BJ (cell line): ENCODE measurements around the gene RYR1. TPM values are rescaled to one million over a fixed set of nuclear protein-coding genes. Genes with fewer than 3 reads are reported as not detected.

Experiments used
- CTCF ChIA-PET: fragments of 350-600 bp; formaldehyde crosslinking; extraction: SDS; loops from one replicate; lab custom pipeline; 2021; ENCODE audit warnings: antibody characterized with exemption, inconsistent platforms; lab: Yijun Ruan, JAX
- POLR2A ChIA-PET: fragments of 300-600 bp; sonication (Branson Sonifier 250); formaldehyde crosslinking; extraction: SDS; loops from one replicate; lab custom pipeline; 2021; ENCODE audit warnings: antibody characterized with exemption; lab: Charles Lee
- DNase-seq: peaks from one replicate; pipeline ENCODE4 v3.0.0-alpha.2; 2011; ENCODE audit warnings: low read depth
- H3K27me3 ChIP-seq: 2 replicates; pipeline ENCODE4 v1.6.0; 2011; ENCODE audit warnings: low read length; ENCODE audit not compliant: control insufficient read depth, insufficient read depth
- H3K36me3 ChIP-seq: 2 replicates; pipeline ENCODE4 v1.5.1; 2011; ENCODE audit warnings: low read length; ENCODE audit not compliant: control insufficient read depth, insufficient read depth
- H3K4me3 ChIP-seq: 2 replicates; pipeline ENCODE4 v1.5.1; 2011; ENCODE audit warnings: low read depth, mild to moderate bottlenecking, control low read depth, low read length
- CTCF ChIP-seq: IDR thresholded peaks from 2 replicates; pipeline ENCODE4 v1.5.1; 2011; ENCODE audit warnings: low read depth, mild to moderate bottlenecking, control low read depth, inconsistent platforms, low read length, moderate library complexity; ENCODE audit not compliant: insufficient read depth
- polyA plus RNA-seq: library from polyadenylated mRNA; depleted of rRNA; stranded (reverse); fragments of >200 nt; gene quantifications from 2 replicates; pipeline ENCODE4 v1.2.3, GENCODE V29; 2011

The RYR1 gene
- polyA plus RNA-seq, 1 experiment = 0.04 TPM

DNA sequence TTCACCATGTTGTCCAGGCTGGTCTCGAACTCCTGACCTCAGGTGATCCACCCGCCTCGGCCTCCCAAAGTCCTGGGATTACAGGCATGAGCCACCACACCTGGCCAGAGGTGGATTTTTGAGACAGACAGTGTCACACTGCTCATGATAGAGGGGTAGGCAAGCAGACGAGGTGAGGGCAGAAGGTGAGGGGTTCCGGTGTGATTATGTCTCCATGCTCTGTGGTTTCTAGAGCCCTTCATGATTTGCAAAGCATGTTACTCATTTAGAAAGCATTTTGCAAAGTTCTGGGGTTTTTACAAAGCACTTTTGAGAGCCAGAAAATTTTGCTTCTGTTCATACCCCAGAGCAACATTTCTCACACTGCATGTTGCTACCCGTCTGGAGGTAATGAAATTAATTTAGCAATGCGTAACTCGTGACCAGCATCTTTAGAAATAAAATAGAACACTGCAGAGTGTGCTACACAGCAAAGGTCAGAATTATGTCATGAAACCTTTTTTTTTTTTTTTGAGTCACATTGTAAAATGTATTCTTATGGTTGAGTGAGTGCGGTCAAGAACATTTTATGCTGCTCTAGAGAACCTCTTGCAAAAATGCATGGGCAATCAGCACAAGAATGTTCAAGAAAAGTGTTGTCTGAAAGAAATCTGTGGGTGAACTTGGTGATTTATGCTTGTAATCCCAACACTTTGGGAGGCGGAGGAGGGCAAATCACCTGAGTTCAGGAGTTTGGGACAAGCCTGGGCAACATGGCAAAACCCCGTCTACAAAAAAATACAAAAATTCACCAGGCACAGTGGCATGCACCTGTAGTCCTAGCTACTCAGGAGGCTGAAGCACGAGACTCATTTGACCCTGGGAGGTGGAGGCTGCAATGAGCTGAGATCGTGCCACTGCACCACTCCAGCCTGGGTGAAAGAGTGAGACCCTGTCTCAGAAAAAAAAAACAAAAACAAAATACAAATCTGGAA, 126.2 kb downstream of the RYR1 start:
- peaks cover 4% of the 10 kb centered on the region; the same call in 1 of the 2 replicates for H3K27me3 ChIP-seq
- DNase-seq = no peak
- CTCF ChIA-PET = no interaction called here
- no peak for TF ChIP-seq CTCF
- H3K4me3 ChIP-seq = no peak overlapping the region
- POLR2A ChIA-PET = no interaction called here
- no peaks in the 10 kb centered on the region for H3K36me3 ChIP-seq

- peaks cover 7% of the 10 kb centered on the region; the same call in 1 of the 2 replicates for H3K27me3 ChIP-seq
- no peak overlapping the region for H3K4me3 ChIP-seq
- no peak for DNase-seq
- TF ChIP-seq CTCF = no peak
- no peaks in the 10 kb centered on the region for H3K36me3 ChIP-seq
- ChIA-PET CTCF (no interaction called here), POLR2A (no interaction called here)
These were observed 127.6 kb downstream of the RYR1 start for GRCh38 chr19:38561053-38561606.

GRCh38 chr19:38561658-38562057, 128.2 kb downstream of the RYR1 start:
- H3K27me3 ChIP-seq = peaks cover 10% of the 10 kb centered on the region; the same call in 1 of the 2 replicates
- H3K4me3 ChIP-seq = no peak overlapping the region
- H3K36me3 ChIP-seq = no peaks in the 10 kb centered on the region
- POLR2A ChIA-PET = no interaction called here
- no peak for DNase-seq
- no peak for TF ChIP-seq CTCF
- CTCF ChIA-PET = interaction anchor here (0.9 kb wide), 1 partner anchor 12 kb away, joined by 5 read pairs; no protein-coding TSS in a partner anchor

DNA sequence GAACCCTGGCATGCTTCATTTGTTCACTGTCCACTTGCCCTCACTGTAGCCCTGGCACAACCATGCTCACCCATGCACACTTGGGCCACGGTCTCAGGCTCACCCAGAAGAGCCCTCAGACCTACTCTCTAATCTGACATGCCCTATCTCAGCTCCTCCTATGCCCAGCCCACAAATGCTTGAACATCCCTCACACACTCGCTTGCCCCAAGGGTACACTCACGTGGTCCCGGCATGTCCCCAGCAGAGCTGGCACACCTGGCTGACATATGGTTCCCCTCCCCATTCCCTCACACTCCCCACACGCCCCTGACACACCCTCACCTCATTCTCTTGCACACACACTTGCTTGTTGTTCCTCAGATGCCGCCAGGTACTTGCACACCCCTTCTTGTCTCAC, 128.6 kb downstream of the RYR1 start:
- TF ChIP-seq CTCF = no peak
- Histone ChIP-seq H3K27me3 (peaks cover 10% of the 10 kb centered on the region; the same call in 1 of the 2 replicates), H3K36me3 (no peaks in the 10 kb centered on the region), H3K4me3 (no peak overlapping the region)
- no peak for DNase-seq
- ChIA-PET POLR2A (no interaction called here), CTCF (interaction anchor here (0.9 kb wide), 1 partner anchor 13 kb away, joined by 5 read pairs; no protein-coding TSS in a partner anchor)

DNA sequence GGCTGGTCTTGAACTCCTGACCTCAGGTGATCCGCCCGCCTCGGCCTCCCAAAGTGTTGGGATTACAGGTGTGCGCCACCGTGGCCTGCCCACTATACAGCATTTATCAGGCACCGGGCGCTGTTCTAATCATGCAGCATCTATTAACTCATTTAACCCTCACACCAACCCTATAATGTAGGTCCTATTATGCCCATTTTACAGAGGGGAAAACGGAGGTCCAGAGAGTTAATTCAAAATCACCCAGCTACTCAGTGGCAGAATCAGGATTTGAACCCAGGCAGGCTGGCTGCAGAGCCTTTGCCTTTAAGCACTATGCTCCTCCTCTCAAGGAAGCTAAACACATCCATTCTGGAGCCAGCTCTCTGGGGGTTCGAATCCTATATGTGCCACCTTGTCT, 130.0 kb downstream of the RYR1 start:
- ChIA-PET POLR2A (no interaction called here), CTCF (no interaction called here)
- Histone ChIP-seq H3K4me3 (no peak overlapping the region), H3K36me3 (no peaks in the 10 kb centered on the region), H3K27me3 (peaks cover 12% of the 10 kb centered on the region; the same call in 1 of the 2 replicates)
- DNase-seq = no peak
- TF ChIP-seq CTCF = no peak
